ENCODE data around the gene PDS5B.
"Not testable (repeated sequence)": the region's sequence is repeated elsewhere in the genome, so short reads cannot be mapped to it uniquely, and the experiment has no call there.

Gene PDS5B

GRCh38 chr13:32796754-32797153 lies 210.5 kb downstream of the PDS5B start:
- Mint-ChIP-seq H3K9me3 (no peaks in the 10 kb centered on the region), H3K36me3 (ENCODE audit: low read depth) (no peaks in the 10 kb centered on the region), H3K4me1 (ENCODE audit: low read depth) (peaks cover 24% of the 10 kb centered on the region), H3K27ac (no peak overlapping the region), H3K4me3 (no peak overlapping the region), H3K27me3 (no peaks in the 10 kb centered on the region)

- Mint-ChIP-seq H3K27ac (no peak overlapping the region), H3K4me1 (ENCODE audit: low read depth) (no peaks in the 10 kb centered on the region), H3K4me3 (no peak overlapping the region), H3K27me3 (no peaks in the 10 kb centered on the region), H3K36me3 (ENCODE audit: low read depth) (no peaks in the 10 kb centered on the region), H3K9me3 (no peaks in the 10 kb centered on the region)
These were observed 215.9 kb downstream of the PDS5B start for GRCh38 chr13:32802159-32802558.

GRCh38 chr13:32804673-32805230 lies 218.5 kb downstream of the PDS5B start:
- no peaks in the 10 kb centered on the region for H3K27me3 Mint-ChIP-seq
- no peaks in the 10 kb centered on the region for H3K4me1 Mint-ChIP-seq (ENCODE audit: low read depth)
- H3K27ac Mint-ChIP-seq = no peak overlapping the region
- H3K9me3 Mint-ChIP-seq = peaks cover 4% of the 10 kb centered on the region
- H3K36me3 Mint-ChIP-seq (ENCODE audit: low read depth) = no peaks in the 10 kb centered on the region
- H3K4me3 Mint-ChIP-seq = no peak overlapping the region

- no peaks in the 10 kb centered on the region for H3K27me3 Mint-ChIP-seq
- H3K4me1 Mint-ChIP-seq (ENCODE audit: low read depth) = peaks cover 17% of the 10 kb centered on the region
- H3K27ac Mint-ChIP-seq = peak overlapping the region; percentile 60
- no peaks in the 10 kb centered on the region for H3K36me3 Mint-ChIP-seq (ENCODE audit: low read depth)
- H3K4me3 Mint-ChIP-seq = no peak overlapping the region
- peaks cover 17% of the 10 kb centered on the region for H3K9me3 Mint-ChIP-seq
These were observed 225.1 kb downstream of the PDS5B start for GRCh38 chr13:32811297-32811800.

- Mint-ChIP-seq H3K4me3 (no peak overlapping the region), H3K27me3 (no peaks in the 10 kb centered on the region), H3K27ac (no peak overlapping the region), H3K9me3 (no peaks in the 10 kb centered on the region), H3K36me3 (ENCODE audit: low read depth) (no peaks in the 10 kb centered on the region), H3K4me1 (ENCODE audit: low read depth) (no peaks in the 10 kb centered on the region)
These were observed 235.0 kb downstream of the PDS5B start for GRCh38 chr13:32821149-32821688.

GRCh38 chr13:32822771-32823170 lies 236.5 kb downstream of the PDS5B start:
- Mint-ChIP-seq H3K4me1 (ENCODE audit: low read depth) (no peaks in the 10 kb centered on the region), H3K4me3 (no peak overlapping the region), H3K36me3 (ENCODE audit: low read depth) (no peaks in the 10 kb centered on the region), H3K27me3 (no peaks in the 10 kb centered on the region), H3K27ac (no peak overlapping the region), H3K9me3 (no peaks in the 10 kb centered on the region)

- H3K27me3 Mint-ChIP-seq = no peaks in the 10 kb centered on the region
These were observed 237.3 kb downstream of the PDS5B start for GRCh38 chr13:32823597-32823996.

DNA sequence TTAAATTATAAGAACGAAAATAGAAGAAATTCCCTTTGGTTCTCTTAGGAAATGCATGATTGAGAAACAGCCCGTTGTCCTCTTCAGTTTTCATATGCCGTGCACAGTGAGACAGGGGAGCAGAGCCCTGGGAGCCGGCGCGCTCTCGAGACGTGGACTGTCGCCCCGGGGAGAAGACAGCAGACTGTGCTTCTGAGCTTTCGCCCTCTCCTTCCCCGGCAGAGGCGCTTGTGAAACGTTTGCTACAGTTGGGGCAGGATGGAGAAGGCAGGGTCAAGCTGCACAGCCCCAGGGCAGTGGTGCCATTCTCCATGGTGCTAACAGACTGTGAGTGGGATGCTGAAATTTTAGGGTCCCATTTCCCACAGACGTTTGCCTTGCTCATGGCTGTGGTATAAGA lies 237.8 kb downstream of the PDS5B start:
- Mint-ChIP-seq H3K27me3 (no peaks in the 10 kb centered on the region), H3K27ac (no peak overlapping the region), H3K9me3 (no peaks in the 10 kb centered on the region), H3K4me1 (ENCODE audit: low read depth) (no peaks in the 10 kb centered on the region), H3K36me3 (ENCODE audit: low read depth) (no peaks in the 10 kb centered on the region), H3K4me3 (no peak overlapping the region)

More at GRCh38 chr13:32823597-32823996, 237.3 kb downstream of the PDS5B start:
- Mint-ChIP-seq H3K4me1 (ENCODE audit: low read depth) (no peaks in the 10 kb centered on the region), H3K36me3 (ENCODE audit: low read depth) (no peaks in the 10 kb centered on the region), H3K27ac (no peak overlapping the region), H3K9me3 (no peaks in the 10 kb centered on the region), H3K4me3 (no peak overlapping the region)

DNA sequence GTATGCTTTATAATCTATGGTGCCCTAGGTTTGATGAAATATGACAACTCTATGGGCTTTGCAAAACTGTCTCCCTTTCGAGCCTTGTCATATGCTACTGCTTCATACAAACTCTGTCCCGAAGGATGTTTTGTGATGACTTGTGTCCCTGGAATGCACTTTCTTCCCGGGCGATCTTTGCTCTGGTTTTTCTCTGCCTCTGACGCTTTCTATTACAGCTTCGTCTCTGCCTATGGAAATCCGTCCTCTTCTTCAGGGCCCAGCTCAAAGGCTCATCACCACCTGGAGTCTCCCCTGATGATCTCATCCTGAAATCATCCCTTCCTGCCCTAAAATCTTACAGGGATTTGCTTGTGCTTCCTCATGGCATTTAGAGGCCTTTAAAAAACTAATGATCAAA lies 238.4 kb downstream of the PDS5B start:
- Mint-ChIP-seq H3K27me3 (no peaks in the 10 kb centered on the region), H3K4me3 (no peak overlapping the region), H3K9me3 (no peaks in the 10 kb centered on the region), H3K27ac (no peak overlapping the region), H3K36me3 (ENCODE audit: low read depth) (no peaks in the 10 kb centered on the region), H3K4me1 (ENCODE audit: low read depth) (no peaks in the 10 kb centered on the region)

DNA sequence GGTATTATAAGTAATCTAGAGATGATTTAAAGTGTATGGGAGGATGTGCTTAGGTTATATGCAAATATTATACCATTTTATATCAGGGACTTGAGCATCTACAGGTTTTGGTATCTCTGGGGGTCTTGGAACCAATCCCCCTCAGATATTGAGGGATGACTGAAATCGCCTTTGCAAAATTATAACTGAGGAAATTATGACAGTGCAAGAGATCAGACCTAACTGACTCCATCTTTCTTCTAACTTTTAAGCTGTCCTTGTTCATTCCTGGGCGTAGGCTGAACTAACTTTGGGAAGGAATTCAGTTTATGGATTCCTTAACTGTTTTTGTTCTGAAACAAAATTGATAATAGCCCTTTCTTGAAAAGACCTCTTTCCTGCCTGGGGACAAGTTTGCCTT lies 239.2 kb downstream of the PDS5B start:
- no peaks in the 10 kb centered on the region for H3K4me1 Mint-ChIP-seq (ENCODE audit: low read depth)
- H3K27me3 Mint-ChIP-seq = no peaks in the 10 kb centered on the region
- no peaks in the 10 kb centered on the region for H3K36me3 Mint-ChIP-seq (ENCODE audit: low read depth)
- H3K27ac Mint-ChIP-seq = no peak overlapping the region
- H3K4me3 Mint-ChIP-seq = no peak overlapping the region
- H3K9me3 Mint-ChIP-seq = no peaks in the 10 kb centered on the region

DNA sequence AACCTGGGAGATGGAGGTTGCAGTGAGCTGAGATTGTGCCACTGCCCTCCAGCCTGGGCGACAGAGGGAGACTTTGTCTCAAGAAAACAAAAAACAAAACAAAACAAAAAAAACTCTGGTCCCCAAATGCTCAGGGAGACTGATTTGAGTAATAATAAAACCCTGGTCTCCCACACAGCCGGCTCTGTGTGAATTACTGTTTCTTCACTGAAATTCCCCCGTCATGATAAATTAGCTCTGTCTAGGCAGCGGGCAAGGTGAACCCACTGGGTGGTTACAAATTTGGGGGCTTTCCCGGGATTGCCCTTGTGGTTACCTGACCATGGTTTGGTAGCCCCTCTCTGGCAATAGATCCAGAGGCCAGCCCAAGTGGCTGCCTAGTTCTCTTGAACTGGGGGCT lies 240.1 kb downstream of the PDS5B start:
- H3K36me3 Mint-ChIP-seq (ENCODE audit: low read depth); H3K27ac Mint-ChIP-seq; H3K4me1 Mint-ChIP-seq (ENCODE audit: low read depth); H3K9me3 Mint-ChIP-seq; H3K27me3 Mint-ChIP-seq; H3K4me3 Mint-ChIP-seq: not testable (repeated sequence)

Measured in stimulated activated naive CD8-positive, alpha-beta T cell treated with anti-CD3 and anti-CD28 coated beads, Interleukin-15, Interleukin-2, amounts not matched to agents 100 ng/mL and 50 ng/mL, for 24 hours (primary cell).